GM21717 (cell line): ENCODE results near the gene SLC25A39.

Source experiments
- ATAC-seq: cut with Tn5 transposase; IDR thresholded peaks from one replicate; pipeline ENCODE4 v1.9.1; 2021; ENCODE audit warnings: mild to moderate bottlenecking, moderate library complexity; ENCODE audit not compliant: unreplicated experiment

Gene SLC25A39

DNA sequence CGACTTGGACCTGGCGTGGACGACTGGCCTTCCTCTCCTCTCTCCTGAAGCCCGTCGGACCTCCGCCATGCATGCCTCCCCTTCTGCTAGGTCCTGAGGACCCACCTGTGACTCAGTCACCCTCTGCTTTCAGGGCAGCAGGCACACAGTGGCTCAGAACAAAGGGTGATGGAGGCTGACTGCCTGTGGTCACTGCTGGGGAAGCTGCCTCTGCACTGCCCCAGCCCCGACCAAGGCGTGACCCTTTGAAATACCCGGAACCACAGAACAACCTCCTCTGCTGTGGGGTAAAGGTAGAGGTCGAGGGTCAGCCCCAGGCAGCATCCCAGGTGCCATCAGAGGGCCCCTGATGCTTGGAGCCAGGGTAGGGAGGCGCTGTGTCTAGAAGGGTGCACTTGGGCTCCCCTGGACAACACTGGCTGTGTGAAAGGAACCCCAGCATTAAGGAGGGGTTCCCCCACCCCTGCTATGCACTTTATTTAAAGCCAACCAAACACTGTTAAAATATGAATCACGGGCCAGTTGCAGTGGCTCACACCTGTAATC lies 44.2 kb downstream of the SLC25A39 start:
- ATAC-seq, result no peak

DNA sequence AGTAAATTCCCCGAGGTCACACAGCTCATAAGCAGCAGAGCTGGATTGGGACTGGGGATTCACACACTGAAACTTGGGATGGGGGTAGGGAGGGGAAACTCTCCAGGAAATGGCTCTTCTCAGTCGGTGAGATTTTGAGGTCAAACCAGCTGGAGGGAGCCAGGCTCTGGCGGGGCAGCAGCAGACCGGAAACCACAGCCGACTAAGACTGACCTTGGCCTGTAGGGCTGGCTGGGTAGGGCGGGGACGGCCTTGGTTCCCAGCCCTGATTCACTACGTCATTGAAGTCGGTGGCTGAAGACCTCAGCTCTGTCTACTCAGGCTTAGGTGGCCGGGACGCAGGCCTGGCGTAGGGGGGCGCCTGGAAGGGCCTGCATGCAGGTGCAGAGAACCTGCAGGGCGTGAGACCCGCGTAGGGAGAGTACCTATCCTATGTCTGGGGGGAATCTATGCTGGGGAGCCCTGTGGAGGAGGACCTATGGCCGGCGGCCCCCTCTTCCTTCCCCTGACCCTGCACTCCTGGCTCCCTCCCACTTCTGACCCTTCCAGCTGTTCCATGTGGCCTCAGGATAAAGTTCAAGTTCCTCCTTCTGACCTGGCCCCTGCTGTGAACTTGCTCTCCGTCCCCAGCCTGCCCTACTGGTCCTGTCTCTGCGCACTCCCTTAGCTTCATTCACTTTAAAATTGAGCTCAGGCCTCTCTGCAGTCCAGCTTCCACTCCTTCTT lies 44.8 kb downstream of the SLC25A39 start:
- ATAC-seq, result peak; percentile 67

DNA sequence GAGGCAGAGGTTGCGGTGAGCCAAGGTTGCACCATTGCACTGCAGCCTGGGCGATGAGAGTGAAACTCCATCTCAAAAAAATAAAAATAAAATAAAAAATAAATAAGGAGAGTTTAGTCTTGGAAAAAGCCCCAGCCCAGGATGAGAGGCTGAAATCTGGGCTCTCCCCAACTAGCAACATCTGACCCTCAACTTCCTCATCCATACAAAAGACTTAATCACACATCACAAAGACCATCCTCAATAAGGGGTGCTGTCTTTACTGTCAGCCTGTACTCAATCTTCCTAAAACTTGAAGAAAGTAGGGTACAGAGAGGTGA lies 45.3 kb downstream of the SLC25A39 start:
- ATAC-seq, result no peak

DNA sequence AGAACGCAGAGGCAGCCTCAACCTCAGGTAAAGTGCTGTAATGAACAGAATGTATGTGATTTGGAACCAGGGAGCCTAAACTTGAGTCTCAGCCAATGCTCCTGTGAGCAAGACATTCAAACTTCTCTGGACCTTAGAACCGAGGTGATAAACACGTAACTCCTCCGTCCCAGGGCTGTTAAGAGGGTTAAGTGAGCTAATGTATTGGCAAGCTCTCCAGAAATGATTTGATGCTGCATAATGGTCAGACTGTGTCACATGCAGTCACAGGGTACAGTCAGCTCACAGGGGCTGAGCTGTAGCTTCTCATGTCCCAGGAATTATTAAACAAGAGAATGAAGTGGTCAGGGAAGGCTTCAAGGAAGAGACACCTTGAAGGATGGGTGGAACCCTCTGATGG lies 46.6 kb downstream of the SLC25A39 start:
- no peak for ATAC-seq

DNA sequence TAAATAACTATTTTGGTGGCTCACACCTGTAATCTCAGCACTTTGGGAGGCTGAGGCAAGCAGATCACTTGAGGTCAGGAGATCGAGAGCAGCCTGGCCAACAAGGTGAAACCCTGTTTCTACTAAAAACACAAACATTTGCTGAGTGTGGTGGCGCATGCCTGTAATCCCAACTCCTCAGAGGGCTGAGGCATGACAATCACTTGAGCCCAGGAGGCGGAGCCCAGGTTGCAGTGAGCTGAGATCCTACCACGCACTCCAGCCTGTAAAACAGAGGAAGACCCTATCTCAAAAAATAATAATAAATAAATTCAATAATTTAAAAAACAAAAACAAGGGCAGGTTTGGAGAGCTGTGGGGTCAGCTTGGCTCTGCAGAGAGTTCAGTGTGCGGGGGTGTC lies 51.0 kb downstream of the SLC25A39 start:
- ATAC-seq, result no peak

DNA sequence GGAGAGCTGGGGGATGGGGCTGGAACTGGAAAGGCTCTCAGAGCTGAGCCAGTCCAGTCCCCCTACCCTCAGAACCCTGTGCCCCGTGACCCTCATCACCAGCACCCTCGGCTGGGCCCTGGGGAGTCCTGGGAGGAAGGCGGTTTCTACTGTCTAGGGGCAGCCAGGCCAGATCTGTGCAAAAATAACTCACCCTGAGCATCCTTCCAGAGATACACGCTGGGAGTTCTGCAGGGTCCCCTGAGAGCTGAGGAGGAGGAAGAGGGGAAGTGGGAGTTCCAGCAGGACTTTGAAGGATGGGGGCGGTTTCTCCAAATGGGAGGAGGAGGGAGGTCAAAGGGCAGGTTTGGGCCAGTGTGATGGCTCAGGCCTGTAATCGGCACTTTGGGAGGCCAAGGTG lies 51.7 kb downstream of the SLC25A39 start:
- no peak for ATAC-seq

DNA sequence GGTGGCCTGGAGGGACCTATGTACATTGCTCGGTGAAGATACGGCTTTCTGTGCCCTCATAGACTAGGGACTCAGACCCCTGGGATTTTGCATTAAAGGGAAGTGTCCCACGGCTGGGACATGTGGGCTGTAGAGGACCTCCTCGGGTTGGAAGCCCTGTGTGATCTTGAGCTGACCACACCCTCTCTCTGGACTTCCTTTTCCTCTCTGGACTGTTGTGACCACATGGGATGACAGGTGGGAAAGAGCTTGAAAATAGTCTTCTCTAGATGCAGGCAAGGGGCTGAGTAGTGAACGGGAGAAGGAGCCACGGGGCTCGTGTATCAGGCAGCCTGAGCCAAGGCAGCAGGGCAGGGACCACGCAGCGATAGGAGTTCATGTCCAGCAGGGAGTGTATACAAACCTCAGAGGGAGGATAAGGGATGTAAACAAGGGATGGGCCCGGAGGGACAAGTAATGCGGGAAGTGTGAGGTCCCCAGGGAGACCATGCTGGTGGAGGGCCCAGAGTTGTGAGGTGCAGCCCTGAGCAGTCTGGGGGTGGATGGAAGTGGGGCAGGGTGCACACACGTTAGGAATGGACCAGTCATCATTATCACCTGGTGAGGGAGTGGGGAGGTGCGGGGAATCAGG lies 52.2 kb downstream of the SLC25A39 start:
- no peak for ATAC-seq
